Caco-2 (cell line): ENCODE measurements around the gene BRD1. TPM values are rescaled to one million over a fixed set of nuclear protein-coding genes. Genes with fewer than 3 reads are reported as not detected.
A peak's percentile ranks its signal among the peaks of the same experiment; 100 is the strongest.

ENCODE experiments used
- BruUV-seq: library from RNA; stranded (reverse); fragments of 400-500 nt; replicated peaks from 2 replicates; lab custom pipeline; 2021; lab: Mats Ljungman, UMichigan
- CTCF ChIA-PET: fragments of 300-600 bp; sonication (Branson Sonifier 250); formaldehyde crosslinking; loops from one replicate; lab custom pipeline; 2022; ENCODE audit warnings: antibody characterized with exemption; lab: Charles Lee
- POLR2A ChIA-PET: fragments of 300-600 bp; sonication (Branson Sonifier 250); formaldehyde crosslinking; loops from one replicate; lab custom pipeline; 2022; ENCODE audit warnings: antibody characterized with exemption; lab: Charles Lee
- DNase-seq, 2 experiments: peaks; one replicate each; pipeline versions ENCODE4 v3.0.0 to v3.0.0-alpha.2; 2020 to 2022
- H3K27me3 ChIP-seq: replicated peaks from 2 replicates; pipeline ENCODE4 v1.6.0; 2011; ENCODE audit warnings: low read length; ENCODE audit not compliant: control insufficient read depth, insufficient read depth
- H3K36me3 ChIP-seq: 2 replicates; pipeline ENCODE4 v1.5.1; 2011; ENCODE audit warnings: low read length; ENCODE audit not compliant: control insufficient read depth, insufficient read depth
- H3K4me1 ChIP-seq: fragments of 250-450 bp; sonication (Bioruptor Pico); 2 replicates; pipeline ENCODE4 v1.5.1; 2020; ENCODE audit warnings: mild to moderate bottlenecking
- H3K4me3 ChIP-seq: 2 replicates; pipeline ENCODE4 v1.5.1; 2011; ENCODE audit warnings: low read depth, mild to moderate bottlenecking, control low read depth, low read length
- H3K9me3 ChIP-seq: fragments of 250-450 bp; sonication (Bioruptor Pico); 2 replicates; pipeline ENCODE4 v1.5.1; 2020; ENCODE audit warnings: mild to moderate bottlenecking, moderate library complexity
- H3K27ac Mint-ChIP-seq: one replicate; pipeline ENCODE4 v1.8.0; 2022; ENCODE audit warnings: mixed read lengths; ENCODE audit not compliant: unreplicated experiment
- H3K27me3 Mint-ChIP-seq: one replicate; pipeline ENCODE4 v1.8.0; 2022; ENCODE audit warnings: mixed read lengths; ENCODE audit not compliant: insufficient read depth, unreplicated experiment
- H3K36me3 Mint-ChIP-seq: one replicate; pipeline ENCODE4 v1.8.0; 2022; ENCODE audit warnings: mild to moderate bottlenecking, mixed read lengths; ENCODE audit not compliant: insufficient read depth, unreplicated experiment
- H3K4me1 Mint-ChIP-seq: one replicate; pipeline ENCODE4 v1.8.0; 2022; ENCODE audit warnings: low read depth, mixed read lengths; ENCODE audit not compliant: unreplicated experiment
- H3K4me3 Mint-ChIP-seq: one replicate; pipeline ENCODE4 v1.8.0; 2022; ENCODE audit warnings: mild to moderate bottlenecking, moderate library complexity, mixed read lengths; ENCODE audit not compliant: unreplicated experiment
- H3K9me3 Mint-ChIP-seq: one replicate; pipeline ENCODE4 v1.8.0; 2022; ENCODE audit warnings: mixed read lengths; ENCODE audit not compliant: unreplicated experiment
- intact Hi-C: fragments of 100-400 bp; cut with micrococcal nuclease; formaldehyde crosslinking; loops from one replicate; pipeline ENCODE4 v1.10.0; 2022; ENCODE audit not compliant: unreplicated experiment
- total RNA-seq: library from RNA; stranded (reverse); gene quantifications from 2 replicates; pipeline ENCODE4 v1.2.3, GENCODE V29; 2022
- TF ChIP-seq, protein P1 (sequence below), 2 experiments: fragments of 200-600 bp in 1 of 2; IDR thresholded peaks; 1 replicate in 1 of 2; 2 replicates in 1 of 2; pipeline versions ENCODE4 v1.5.1 to v1.8.0; 2011 to 2022; ENCODE audit warnings: antibody characterized with exemption in 1 of 2, control low read depth in 1 of 2, inconsistent platforms in 1 of 2, low read depth in 1 of 2, low read length in 1 of 2, mild to moderate bottlenecking in 1 of 2, moderate library complexity in 1 of 2; ENCODE audit not compliant: insufficient read depth in 1 of 2, severe bottlenecking in 1 of 2, unreplicated experiment in 1 of 2

BRD1 gene
- total RNA-seq, 1 experiment from 2014 or later, result 46.9 TPM

DNA sequence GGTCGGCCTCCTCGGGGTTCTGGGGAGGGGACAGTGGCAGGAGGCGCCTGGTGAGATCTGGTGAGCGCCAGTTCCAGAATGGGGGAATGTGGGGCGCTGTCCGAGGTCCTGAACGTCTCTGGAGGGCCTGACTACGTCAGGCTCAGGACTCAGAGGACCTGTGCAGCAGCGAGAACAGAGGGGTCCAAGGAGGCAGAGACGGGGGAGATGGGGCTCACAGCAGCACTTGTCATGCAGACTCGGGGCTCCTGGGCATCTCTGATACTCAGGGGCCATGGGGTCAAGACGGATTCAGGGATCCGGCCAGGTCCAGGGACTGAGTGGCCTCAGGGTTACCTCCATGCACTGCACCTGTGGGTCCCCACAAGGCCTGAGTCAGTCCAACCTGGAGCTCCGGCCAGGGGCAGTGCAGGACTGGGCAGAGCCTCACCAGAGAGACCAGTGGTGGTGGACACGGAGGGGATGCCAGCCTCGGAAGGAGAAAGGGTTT is 92.2 kb downstream of the BRD1 start:
- Histone ChIP-seq H3K4me3 (no peak overlapping the region), H3K36me3 (no peaks in the 10 kb centered on the region), H3K9me3 (0 out of 2 replicates have a peak, but pooled peaks cover 2% of the 10 kb centered on the region), H3K27me3 (no peaks in the 10 kb centered on the region; the same call in 1 of the 2 replicates), H3K4me1 (no peaks in the 10 kb centered on the region)
- intact Hi-C loops, result no loop called here
- ChIA-PET CTCF (no interaction called here), POLR2A (no interaction called here)
- Mint-ChIP-seq H3K27ac (no peak overlapping the region), H3K4me3 (no peak overlapping the region), H3K9me3 (no peaks in the 10 kb centered on the region), H3K4me1 (no peaks in the 10 kb centered on the region), H3K36me3 (no peaks in the 10 kb centered on the region), H3K27me3 (peaks cover 31% of the 10 kb centered on the region)
- TF ChIP-seq, protein P1, sequence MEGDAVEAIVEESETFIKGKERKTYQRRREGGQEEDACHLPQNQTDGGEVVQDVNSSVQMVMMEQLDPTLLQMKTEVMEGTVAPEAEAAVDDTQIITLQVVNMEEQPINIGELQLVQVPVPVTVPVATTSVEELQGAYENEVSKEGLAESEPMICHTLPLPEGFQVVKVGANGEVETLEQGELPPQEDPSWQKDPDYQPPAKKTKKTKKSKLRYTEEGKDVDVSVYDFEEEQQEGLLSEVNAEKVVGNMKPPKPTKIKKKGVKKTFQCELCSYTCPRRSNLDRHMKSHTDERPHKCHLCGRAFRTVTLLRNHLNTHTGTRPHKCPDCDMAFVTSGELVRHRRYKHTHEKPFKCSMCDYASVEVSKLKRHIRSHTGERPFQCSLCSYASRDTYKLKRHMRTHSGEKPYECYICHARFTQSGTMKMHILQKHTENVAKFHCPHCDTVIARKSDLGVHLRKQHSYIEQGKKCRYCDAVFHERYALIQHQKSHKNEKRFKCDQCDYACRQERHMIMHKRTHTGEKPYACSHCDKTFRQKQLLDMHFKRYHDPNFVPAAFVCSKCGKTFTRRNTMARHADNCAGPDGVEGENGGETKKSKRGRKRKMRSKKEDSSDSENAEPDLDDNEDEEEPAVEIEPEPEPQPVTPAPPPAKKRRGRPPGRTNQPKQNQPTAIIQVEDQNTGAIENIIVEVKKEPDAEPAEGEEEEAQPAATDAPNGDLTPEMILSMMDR (IDR thresholded peaks at IDR 0.05; ENCODE audit: insufficient read depth in 1 of 2, low read depth in 1 of 2, low read length in 1 of 2, severe bottlenecking in 1 of 2, unreplicated experiment in 1 of 2), result no peak
- peak in 1 of 2 experiments; percentile 59 for DNase-seq
- no TSS peak for BruUV-seq

DNA sequence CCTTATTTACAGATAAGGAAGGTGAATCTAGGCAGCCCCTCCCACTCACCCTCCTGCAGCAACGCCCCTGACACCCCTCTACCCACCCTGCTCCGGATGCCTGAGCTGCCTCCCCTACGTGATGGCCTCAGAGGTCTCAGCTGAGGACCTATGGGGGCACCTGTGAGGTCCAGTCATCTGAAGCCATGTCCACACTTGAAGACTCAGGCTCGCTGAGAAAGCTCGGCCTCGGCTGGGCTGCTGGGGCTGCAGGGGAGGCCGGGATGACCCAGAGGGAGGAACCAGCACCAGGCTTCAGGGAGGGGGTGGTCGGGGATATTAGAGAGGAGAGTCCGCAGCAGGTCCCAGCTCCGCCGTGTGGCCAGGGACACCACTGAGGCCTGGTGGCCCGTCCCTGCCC is 92.8 kb downstream of the BRD1 start:
- CTCF ChIA-PET, result no interaction called here
- no peaks in the 10 kb centered on the region for H3K36me3 Mint-ChIP-seq
- BruUV-seq, result no TSS peak
- Histone ChIP-seq H3K36me3 (no peaks in the 10 kb centered on the region), H3K4me1 (no peaks in the 10 kb centered on the region), H3K4me3 (no peak overlapping the region), H3K27me3 (no peaks in the 10 kb centered on the region; the same call in 1 of the 2 replicates), H3K9me3 (0 out of 2 replicates have a peak, but pooled peaks cover 2% of the 10 kb centered on the region)
- intact Hi-C loops, result no loop called here
- no peak overlapping the region for H3K27ac Mint-ChIP-seq
- H3K4me1 Mint-ChIP-seq, result no peaks in the 10 kb centered on the region
- TF ChIP-seq, protein P1 (IDR thresholded peaks at IDR 0.05; ENCODE audit: insufficient read depth in 1 of 2, low read depth in 1 of 2, low read length in 1 of 2, severe bottlenecking in 1 of 2, unreplicated experiment in 1 of 2), result no peak
- POLR2A ChIA-PET, result no interaction called here
- H3K4me3 Mint-ChIP-seq, result no peak overlapping the region
- DNase-seq, result no peak
- peaks cover 35% of the 10 kb centered on the region for H3K27me3 Mint-ChIP-seq
- no peaks in the 10 kb centered on the region for H3K9me3 Mint-ChIP-seq

DNA sequence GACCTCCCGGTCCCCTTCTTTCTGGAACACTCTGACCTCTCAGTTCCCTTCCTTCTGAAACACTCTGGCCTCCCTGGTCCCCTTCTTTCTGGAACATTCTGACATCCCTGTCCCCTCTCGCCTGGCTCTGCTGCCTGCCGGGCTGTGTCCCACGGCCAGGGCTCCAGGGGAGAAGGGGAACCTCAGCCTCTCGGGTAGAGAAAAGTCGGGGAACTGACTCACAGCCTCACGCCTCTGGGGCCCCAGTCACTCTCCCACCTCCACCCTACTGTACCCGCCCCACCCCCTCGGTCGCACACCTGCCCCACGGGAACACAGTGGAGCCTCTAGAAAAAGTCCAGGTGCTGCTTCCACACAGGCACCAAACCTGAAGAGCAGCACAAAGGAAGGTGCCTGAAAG is 93.3 kb downstream of the BRD1 start:
- Mint-ChIP-seq H3K9me3 (no peaks in the 10 kb centered on the region), H3K27ac (no peak overlapping the region), H3K36me3 (no peaks in the 10 kb centered on the region), H3K4me3 (no peak overlapping the region), H3K27me3 (peaks cover 35% of the 10 kb centered on the region), H3K4me1 (no peaks in the 10 kb centered on the region)
- Histone ChIP-seq H3K4me1 (no peaks in the 10 kb centered on the region), H3K4me3 (no peak overlapping the region), H3K27me3 (no peaks in the 10 kb centered on the region; the same call in 1 of the 2 replicates), H3K9me3 (0 out of 2 replicates have a peak, but pooled peaks cover 2% of the 10 kb centered on the region), H3K36me3 (no peaks in the 10 kb centered on the region)
- TF ChIP-seq, protein P1 (IDR thresholded peaks at IDR 0.05; ENCODE audit: insufficient read depth in 1 of 2, low read depth in 1 of 2, low read length in 1 of 2, severe bottlenecking in 1 of 2, unreplicated experiment in 1 of 2), result no peak
- intact Hi-C loops, result no loop called here
- BruUV-seq, result no TSS peak
- ChIA-PET CTCF (no interaction called here), POLR2A (no interaction called here)
- DNase-seq, result no peak
